GM19468 (cell line): ENCODE data around the gene KLF16.
"Not testable (repeated sequence)": the region's sequence is repeated elsewhere in the genome, so short reads cannot be mapped to it uniquely, and the experiment has no call there.

Source experiments
- ATAC-seq: cut with Tn5 transposase; IDR thresholded peaks from one replicate; pipeline ENCODE4 v1.9.1; 2021; ENCODE audit warnings: mild to moderate bottlenecking, moderate library complexity, moderate number of reproducible peaks; ENCODE audit not compliant: unreplicated experiment; ENCODE audit errors: extremely low read depth

The KLF16 gene

DNA sequence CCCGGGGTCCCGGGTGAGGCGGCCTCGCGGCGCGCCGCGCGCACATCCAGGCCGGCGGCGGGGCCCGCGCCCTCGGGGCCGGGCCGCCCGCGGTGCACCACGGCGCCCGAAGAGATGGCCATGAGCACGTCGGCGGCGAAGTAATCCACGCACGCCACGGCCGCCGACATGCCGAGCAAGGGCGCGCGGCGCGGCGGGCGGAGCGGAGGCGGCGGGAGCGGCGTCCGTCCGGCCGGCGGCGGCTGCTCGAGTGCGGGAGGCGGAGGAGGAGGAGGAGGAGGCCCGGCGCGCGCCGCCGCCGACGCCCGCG is at the start of gene KLF16:
Gene KLF16 (minus strand): TSS at position 252 of the 310 bp plus-strand sequence. CDS start 82 bp downstream, at position 170.
- no peak for ATAC-seq

DNA sequence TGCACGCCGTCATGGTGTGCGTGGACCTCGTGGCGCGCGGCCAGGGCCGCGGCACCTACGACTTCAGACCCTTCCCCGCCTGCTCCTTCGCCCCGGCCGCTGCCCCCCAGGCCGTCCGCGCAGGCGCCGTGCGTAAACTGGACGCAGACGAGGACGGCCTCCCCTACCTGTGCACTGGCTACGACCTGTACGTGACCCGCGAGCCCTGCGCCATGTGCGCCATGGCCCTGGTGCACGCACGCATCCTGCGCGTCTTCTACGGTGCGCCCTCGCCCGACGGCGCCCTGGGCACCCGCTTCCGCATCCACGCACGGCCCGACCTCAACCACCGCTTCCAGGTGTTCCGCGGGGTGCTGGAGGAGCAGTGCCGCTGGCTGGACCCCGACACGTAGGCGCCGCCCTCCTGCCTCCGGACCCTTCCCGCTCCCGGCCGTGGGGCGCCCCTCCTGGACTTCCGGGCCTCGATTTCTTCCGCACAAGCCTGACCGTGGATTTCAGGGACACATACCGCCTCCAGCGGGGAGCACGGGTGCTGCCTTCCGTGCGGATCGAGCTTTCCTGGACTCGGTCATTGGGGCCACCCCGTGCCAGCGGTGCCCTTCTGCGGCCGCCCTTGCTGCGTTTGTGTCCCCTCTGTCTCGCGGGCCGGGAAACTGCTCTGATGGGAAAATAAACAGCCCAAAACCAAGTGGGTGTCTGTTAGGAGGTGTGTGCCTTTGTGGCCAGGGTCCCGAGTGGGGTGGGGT is 49.6 kb upstream of the KLF16 start:
- no peak for ATAC-seq

DNA sequence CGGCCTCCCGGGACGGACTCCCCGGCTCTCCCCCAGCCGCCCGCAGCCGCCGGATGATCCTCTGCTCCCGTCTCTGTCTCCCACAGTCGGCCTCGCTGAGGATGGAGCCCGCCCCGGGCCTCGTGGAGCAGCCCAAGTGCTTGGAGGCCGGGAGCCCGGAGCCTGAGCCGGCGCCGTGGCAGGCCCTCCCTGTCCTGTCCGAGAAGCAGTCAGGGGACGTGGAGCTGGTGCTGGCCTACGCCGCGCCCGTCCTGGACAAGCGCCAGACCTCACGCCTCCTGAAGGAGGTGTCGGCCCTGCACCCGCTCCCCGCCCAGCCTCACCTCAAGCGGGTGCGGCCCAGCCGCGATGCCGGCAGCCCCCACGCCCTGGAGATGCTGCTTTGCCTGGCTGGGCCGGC is 48.6 kb upstream of the KLF16 start:
- no peak for ATAC-seq

DNA sequence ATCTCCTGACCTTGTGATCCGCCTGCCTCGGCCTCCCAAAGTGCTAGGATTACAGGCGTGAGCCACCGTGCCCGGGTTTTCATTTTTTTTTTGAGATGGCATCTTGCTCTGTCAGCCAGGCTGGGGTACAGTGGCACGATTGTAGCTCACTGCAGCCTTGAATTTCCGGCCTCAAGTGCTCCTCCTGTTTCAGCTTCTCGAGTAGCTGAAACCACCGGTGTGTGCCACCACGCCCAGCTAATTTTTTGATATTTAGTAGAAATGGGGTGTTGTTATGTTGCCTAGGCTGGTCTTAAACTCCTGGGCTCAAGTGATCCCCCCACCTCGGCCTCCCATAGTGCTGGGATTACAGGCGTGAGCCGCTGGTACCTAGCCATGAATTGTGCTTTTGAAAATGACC is 47.7 kb upstream of the KLF16 start:
- ATAC-seq = no peak

DNA sequence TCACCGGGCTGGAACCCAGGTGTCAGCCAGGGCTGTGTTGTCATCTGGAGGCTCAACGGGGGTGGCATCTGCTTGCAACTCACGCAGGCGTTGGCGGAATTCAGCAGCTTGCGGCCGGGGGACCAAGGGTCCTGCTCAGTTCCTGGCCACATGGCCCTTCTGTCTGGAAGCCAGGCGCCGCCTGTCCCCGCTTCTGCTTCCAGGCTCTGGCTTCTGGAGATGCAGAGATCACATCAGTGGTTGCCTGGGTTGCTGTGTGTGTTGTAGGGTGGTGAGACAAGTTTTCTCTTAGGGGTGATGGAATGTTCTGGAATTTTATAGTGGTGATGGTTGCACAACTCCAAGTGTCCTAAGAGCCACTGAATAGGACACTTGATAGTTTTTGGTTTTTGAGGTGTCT is 46.8 kb upstream of the KLF16 start:
- no peak for ATAC-seq

DNA sequence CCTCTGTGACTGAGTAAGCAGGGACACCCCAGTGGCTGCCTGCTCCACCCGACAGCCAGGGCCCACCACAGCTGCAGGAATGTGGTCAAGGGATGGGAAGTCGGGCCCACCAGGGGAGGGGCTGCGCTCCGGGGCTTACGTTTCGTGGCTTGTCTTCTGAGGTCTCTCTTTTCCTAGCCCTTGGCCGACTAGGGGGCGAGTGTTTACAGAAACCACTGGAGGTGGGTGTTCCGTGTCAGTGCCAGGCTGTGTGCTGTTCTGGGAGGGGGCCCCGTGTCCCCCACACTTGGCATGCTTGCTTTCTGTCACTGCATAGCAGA is 46.3 kb upstream of the KLF16 start:
- no peak for ATAC-seq

DNA sequence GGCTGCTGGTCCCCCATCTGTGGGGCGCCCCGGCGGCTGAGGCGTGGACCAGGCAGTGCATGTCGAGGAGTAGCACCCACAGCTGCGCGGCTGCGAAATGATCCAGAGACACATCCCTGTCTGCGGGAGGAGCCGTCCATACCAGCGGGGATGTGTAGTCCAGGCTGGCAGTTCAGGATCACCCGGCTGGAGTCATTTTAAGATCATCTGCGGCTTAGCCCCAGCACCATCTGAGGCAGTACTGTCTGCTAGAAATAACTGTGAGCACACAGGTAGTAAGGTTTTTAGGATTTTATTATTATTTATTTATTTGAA is 44.9 kb upstream of the KLF16 start:
- no peak for ATAC-seq

DNA sequence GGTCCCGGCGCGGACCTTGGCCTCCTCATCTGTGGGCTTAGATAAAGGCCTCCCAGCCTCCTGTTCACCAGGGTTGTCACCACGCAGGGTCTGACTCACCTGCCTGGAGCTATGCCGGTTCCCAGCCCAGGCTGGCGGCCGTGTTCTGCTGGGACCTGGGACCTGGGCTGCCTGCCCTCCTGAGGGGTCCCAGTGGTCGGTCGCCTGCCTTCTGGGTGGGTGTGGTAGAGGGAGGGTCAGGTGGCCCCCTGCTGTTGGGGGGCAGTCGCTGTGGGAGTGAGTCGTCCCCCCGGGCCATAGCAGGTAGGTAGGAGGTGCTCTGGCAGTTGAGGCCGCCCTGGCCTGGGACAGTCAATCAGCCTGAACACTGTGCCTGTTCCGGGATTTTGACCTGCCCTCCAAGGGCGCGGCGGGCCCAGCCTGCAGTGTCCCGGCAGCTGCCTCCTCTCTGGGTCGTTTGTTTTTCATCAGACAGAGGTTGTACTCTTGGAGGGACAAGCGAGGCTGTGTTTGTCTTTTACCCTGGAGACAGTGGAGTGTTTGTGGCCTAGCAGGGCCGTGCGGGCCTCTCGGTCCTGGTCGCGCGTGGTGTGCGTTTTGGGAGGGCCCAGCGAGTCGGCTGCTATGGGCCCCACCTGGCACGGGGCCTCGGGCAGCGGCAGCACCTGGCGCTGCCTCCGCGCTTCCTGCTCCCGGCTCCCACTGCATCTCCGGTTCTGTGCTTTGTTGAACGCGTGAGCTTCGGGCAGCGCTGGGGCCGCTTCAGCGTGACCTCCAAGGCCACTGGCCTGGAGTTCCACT is 44.4 kb upstream of the KLF16 start:
- ATAC-seq = no peak

DNA sequence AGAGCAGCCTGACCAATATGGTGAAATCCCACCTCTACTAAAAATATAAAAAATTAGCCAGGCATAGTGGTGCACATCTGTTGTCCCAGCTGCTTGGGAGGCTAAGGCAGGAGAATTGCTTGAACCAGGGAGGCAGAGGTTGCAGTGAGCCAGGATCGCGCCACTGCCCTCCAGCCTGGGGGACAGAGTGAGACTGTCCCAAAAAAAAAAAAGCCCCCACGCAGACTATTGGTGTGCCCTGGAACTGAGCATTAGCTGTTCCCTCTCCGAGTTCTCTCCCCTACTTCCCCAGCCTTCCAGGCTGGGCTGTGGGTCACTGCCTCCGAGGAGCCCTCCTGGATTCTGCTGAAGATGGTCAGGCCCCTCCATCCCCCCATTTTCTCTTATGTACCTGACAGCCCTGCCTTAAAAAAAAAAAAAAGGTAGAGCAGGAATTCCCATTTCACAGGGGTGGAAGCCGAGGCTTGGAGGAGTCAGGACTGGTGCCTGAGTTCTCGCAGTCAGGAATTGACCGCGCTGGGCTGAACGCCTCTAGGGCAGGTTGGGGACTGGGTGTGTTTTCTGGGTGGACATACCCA is 43.7 kb upstream of the KLF16 start:
- ATAC-seq = no peak

DNA sequence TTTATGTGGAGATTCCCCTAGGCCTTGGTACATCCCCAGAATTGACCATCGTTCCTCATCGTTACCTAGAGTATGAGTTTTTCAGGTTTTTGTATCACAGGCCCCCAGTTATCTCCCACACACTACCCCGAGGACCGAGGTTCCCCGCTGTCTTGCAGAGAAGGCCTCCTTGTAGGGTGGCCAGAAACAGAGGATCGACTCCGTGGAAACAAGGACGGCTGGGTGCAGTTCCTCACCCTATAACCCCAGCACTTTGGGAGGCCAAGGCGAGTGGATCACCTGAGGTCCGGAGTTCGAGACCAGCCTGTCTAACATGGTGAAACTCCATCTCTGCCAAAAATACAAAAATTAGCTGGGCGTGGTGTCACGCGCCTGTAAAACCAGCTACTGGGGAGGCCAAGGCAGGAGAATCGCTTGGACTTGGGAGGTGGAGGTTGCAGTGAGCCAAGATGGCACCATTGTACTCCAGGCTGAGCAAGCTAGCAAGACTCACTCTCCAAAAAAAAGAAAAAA is 42.5 kb upstream of the KLF16 start:
- ATAC-seq = no peak

DNA sequence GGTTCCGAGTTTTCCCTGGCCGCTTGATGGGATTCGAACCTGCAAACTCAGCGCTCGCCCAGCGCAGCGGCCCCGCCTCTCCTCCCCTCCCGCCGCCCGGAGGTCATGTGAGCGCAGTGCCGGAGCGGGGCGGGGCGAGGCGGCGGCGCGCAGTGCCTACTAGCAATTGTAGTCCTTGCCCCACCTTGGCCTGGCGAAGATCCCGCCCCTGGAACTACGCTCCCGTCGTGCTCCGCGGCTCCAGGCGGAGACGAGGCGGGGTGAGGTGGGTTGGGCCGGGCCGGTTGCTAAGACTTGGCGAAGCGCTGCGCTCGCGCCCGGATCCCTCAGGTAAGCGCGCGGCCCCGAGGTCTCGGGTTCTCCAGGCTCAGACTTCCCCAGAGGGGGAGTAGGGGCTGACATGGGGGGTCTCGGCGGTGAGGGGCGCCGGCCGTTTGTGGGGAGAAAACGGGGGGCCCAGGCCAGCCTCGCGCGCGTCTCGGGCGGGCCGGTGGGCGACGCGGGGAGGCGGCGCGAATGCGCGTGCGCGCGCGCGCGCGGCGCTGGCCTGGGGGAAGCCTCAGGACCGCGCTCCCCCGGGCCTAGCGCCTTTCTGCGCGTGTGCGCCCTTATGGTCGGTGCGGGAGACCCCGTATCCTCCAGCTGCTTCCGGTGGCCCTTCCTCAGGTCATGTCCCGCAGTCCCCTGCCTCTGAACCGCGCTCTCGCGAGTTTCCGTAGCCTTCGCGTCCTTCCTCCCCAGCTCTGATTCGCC is 41.9 kb upstream of the KLF16 start, which contains the start of the genes ADAT3 and SCAMP4:
Gene ADAT3 (plus strand): TSS at position 290 of the 753 bp plus-strand sequence. CDS start 6,649 bp downstream, outside the sequence.
Gene SCAMP4 (plus strand): TSS at position 290 of the 753 bp plus-strand sequence. CDS start 9,621 bp downstream, outside the sequence.
- no peak for ATAC-seq

DNA sequence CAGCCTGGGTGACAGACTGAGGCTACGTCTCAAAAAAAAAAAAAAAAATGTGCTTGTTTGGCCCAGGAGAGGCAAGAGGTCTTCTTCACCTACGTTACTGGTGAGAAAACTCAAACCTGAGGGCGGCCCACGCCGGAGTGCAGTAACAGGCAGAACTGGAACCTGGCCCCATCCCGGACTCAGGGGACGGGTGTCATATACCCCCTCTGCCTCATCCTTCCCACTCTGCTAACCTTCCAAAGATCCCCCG is 41.4 kb upstream of the KLF16 start:
- no peak for ATAC-seq

DNA sequence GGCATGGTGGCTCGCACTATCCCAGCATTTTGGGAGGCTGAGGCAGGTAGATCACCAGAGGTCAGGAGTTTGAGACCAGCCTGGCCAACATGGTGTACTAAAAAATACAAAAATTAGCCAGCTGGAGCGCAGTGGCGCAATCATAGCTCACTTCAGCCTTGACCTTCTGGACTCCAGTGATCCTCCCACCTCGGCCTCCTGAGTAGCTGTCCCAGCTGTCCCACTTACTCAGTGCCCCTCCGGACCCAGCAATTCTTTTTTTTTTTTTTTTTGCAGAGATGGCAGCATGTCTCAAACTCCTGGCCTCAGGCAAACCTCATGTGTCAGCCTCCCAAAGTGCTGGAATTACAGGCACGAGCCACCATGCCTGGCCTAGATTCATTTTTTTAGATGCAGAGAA is 39.5 kb upstream of the KLF16 start:
- no peak for ATAC-seq

DNA sequence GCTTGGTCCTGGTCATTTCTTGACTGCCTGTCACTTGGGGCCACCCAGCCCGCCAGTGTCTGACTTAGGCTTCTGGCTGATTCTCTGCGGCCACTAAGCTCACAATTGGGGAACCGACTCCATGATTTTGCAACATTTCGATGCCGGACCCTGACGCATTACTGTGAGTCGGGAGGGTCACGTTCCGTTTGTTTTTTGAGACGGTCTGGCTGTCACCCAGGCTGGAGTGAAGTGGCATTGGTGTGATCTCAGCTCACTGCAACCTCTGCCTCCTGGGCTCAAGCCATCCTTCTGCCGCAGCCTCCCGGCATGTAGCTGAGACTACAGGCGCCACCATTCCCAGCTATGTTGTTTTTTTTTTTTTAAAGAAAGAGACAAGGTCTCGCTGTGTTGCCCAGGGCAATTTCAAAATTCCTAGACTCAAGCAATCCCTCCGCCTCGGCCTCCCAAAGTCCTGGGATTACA is 38.6 kb upstream of the KLF16 start:
- ATAC-seq = no peak

DNA sequence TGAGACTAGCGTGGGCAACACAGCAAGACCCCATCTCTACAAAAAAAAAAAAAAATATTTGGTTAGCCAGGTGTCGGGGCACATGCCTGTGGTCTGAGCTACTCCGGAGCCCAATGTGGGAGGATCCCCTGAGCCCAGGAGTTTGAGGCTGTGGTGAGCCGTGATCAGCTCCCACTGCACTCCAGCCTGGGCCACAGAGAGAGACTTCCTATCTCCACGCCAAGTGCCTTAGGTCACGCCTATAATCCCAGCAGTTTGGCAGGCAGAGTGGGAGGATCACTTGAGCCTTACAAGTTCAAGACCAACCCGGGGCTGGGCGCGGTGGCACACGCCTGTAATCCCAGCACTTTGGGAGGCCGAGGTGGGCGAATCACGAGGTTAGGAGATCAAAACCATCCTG is 33.1 kb upstream of the KLF16 start:
- ATAC-seq = no peak

DNA sequence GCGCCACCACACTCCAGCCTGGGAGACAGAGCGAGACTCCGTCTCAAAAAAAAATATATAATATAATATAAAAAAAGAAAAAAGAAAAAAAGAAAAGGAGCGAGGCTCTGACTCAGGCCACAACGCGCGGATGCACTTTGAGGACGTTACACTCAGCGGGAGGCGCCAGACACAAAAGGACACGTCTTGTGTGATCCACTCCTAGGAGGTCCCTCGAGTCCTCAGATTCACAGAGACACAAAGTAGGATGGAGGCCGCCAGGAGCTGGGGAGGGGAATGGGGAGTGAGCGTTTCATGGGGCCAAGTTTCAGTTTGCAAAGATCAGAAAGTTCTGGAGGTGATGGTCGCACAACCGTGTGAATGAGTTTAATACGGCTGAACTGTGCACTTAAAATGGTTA is 30.4 kb upstream of the KLF16 start:
- no peak for ATAC-seq

DNA sequence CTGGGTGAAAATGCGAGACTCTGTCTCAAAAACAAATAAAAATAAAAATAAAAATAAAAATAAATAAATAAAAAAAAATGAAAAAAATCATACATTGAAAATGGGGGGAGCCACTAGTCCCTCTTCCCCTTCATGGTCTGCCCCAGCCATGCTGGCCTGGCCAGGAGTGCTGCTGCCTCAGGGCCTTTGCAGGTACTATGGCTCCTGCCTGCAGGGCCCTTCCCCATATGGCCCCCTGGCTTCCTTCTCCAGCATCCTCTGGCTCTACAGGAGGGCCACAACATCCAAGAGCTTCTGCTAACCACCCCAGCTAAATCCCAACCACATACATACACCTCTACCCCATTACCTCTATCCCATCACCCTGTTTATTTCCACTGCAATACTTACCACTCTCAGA is 26.5 kb upstream of the KLF16 start:
- no peak for ATAC-seq

DNA sequence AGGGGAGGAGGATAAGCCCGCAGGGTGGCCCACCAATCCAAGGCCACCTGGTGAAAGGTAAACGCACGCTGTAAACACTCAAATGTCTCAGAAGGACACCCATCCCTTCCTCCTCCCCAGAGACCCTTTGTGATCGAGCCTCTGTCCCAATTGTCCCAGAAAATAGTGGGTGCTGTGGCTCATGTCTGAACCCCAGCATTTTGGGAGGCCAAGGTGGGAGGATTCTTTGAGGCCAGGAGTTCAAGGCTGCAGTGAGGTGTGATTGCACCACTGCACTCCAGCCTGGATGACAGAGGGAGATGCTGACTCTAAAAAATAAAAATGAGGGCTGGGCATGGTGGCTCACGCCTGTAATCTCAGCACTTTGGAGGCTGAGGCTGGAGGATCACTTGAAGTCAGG is 25.0 kb upstream of the KLF16 start:
- ATAC-seq = no peak

DNA sequence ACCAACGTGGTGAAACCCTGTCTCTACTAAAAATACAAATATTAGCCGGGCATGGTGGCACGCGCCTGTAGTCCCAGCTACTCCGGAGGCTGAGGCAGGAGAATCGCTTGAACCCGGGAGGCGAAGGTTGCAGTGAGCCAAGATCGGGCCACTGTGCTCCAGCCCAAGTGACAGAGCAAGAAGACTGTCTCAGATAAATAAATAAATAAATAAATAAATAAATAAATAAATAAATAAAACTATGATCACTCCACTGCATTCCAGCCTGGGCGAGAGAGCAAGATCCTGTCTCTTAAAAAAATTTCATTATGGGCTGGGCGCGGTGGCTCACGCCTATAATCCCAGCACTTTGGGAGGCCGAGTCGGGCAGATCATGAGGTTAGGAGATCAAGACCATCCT is 23.0 kb upstream of the KLF16 start:
- not testable (repeated sequence) for ATAC-seq

DNA sequence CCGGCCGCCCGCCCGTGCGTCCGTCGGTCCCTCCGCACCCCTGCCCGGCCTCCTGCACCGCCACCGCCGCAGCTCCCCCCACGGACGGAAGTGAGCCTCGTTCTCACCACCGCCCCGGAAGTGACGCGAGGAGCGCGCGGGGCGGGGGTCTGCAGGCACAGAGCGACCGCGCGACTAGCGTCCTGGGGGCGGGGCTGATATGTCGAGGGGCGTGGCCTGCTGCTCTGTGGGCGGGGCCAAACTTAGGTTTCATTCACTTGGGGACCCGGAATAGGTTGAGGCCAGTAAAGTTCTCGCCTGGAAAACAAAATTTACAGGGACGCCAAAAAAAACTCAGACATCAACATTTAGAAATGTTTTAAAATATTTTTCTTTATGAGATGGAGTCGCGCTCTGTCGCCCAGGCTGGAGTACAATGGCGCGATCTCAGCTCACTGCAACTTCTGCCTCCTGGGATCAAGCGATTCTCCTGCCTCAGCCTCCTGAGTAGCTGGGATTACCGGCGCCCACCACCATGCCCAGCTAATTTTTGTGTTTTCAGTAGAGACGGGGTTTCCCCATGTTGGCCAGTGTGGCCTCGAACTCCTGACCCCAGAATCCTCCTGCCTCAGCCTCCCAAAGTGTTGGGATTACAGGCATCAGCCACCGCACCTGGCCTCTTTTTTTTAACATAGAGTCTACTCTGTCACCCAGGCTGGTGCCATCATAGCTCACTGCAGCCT is 22.2 kb upstream of the KLF16 start, which contains the start of gene ABHD17A:
Gene ABHD17A (minus strand): TSS at position 99 of the 722 bp plus-strand sequence. CDS start 3,930 bp downstream, outside the sequence.
- ATAC-seq = peak; percentile 11
